Pancreas (tissue), 10 donors: ENCODE measurements around the gene TDP1. TPM values are rescaled to one million over a fixed set of nuclear protein-coding genes. Genes with fewer than 3 reads are reported as not detected.

Experiments
- ATAC-seq, 4 donors: fragments of 200-7000 bp; cut with Tn5 transposase; one replicate each; pipeline versions ENCODE4 v1.8.0 to v1.9.1; 2020; ENCODE audit warnings: mild to moderate bottlenecking in 4 of 4, moderate library complexity in 4 of 4
- DNase-seq, 6 donors: peaks; one replicate each; pipeline ENCODE4 v3.0.0-alpha.2; 2020
- FAIRE-seq: peaks from 2 replicates; lab custom pipeline; 2012; peaks lifted over from hg19 to GRCh38; lab: Jason Lieb, UNC
- H3K27ac ChIP-seq, 4 donors: fragments of 200-600 bp; sonication (generic); 1 replicate in 3 of 4; 2 replicates in 1 of 4; pipeline versions ENCODE4 v1.5.0 to v1.8.0; 2020
- H3K27me3 ChIP-seq, 4 donors: fragments of 200-600 bp; one replicate each; pipeline ENCODE4 v1.8.0; 2021
- H3K36me3 ChIP-seq, 3 donors: fragments of 200-600 bp; sonication (generic) in 1 of 3; one replicate each; pipeline versions ENCODE4 v1.5.0 to v1.8.0; 2020 to 2021
- H3K4me1 ChIP-seq, 3 donors: fragments of 200-600 bp; one replicate each; pipeline ENCODE4 v1.8.0; 2021
- H3K4me3 ChIP-seq, 4 donors: fragments of 200-600 bp; sonication (generic) in 2 of 4; one replicate each; pipeline versions ENCODE4 v1.5.0 to v1.8.0; 2020 to 2021
- H3K9me3 ChIP-seq, 4 donors: fragments of 200-600 bp; one replicate each; pipeline ENCODE4 v1.8.0; 2021
- CTCF ChIP-seq, 4 donors: fragments of 200-600 bp; sonication (generic) in 3 of 4; IDR thresholded peaks; one replicate each; pipeline versions ENCODE4 v1.5.0 to v1.8.0; 2021; ENCODE audit warnings: antibody characterized with exemption in 4 of 4
- WGBS, 2 donors: extraction: QIAGEN DNeasy Blood & Tissue Kit; methylation state at CpG; one replicate each; pipeline ENCODE4 v1.1.7; 2013; 5-methylcytosine and 5-hydroxymethylcytosine counted together
- intact Hi-C, 3 donors: fragments of 100-400 bp; cut with DNase I; formaldehyde crosslinking; loops; one replicate each; pipeline versions ENCODE4 v1.11.1 to v1.14.2; 2022
- polyA plus RNA-seq, 2 donors: library from polyadenylated mRNA; stranded (reverse); fragments of 200-250 nt; gene quantifications; one replicate each; pipeline ENCODE4 v1.2.3, GENCODE V29; 2013
- total RNA-seq, 6 donors: library from RNA; stranded (reverse); fragmentation: NEBNext Ultra II Directional in 4 of 6; extraction: Animal tissue kit (Norgen Biotek cat#: 25700) in 4 of 6; gene quantifications; one replicate each; pipeline versions ENCODE4 v1.2.1 to v1.2.4, GENCODE V29; 2021 to 2023
- donor health status: healthy with polysubstance abuse.
- donor health status: DM: no; HTN: no; CAD: no; lungs with moderate emphysema.
- donor health status: DM: no; HTN: no; CAD: no.
- donor health status: control.
- donor health status: control.
- donor health status: Bipolar disorder and iron deficiency.
- donor health status: DM: yes; HTN: yes; CAD: no.
- donor health status: DM: no; HTN: no; CAD: no.
- donor health status: DM: no; HTN: no; CAD: no.
- donor health status: DM: yes; HTN: yes; CAD: no.

Gene TDP1
- total RNA-seq (1 to 10 TPM; 4.9 to 9.5 (median 6.8) TPM), polyA plus RNA-seq (1 to 10 TPM; 2.2 to 2.6 TPM)

- FAIRE-seq (no peak), ATAC-seq (peak; percentile 86 to 94 (median 90)), DNase-seq (peak; percentile 94 to 99 (median 97))
- no peaks in the 10 kb centered on the region for H3K27me3 ChIP-seq
- H3K27ac ChIP-seq: peak within 1 kb of the TSS; percentile 86 to 92 (median 89)
- H3K4me3 ChIP-seq: peak within 1 kb of the TSS; percentile 58 to 89 (median 78)
- no peaks in the 10 kb centered on the region for H3K36me3 ChIP-seq
- TF ChIP-seq CTCF (IDR thresholded peaks at IDR 0.05): peak in 1 of 4 donors; percentile 9
- 0% methylated on average over 83 to 84 of the region's 84 CpGs for WGBS, 2 donors
- peaks cover 0 to 10% (median 0%) of the 10 kb centered on the region in 3 donors for H3K4me1 ChIP-seq
- no peaks in the 10 kb centered on the region for H3K9me3 ChIP-seq
- intact Hi-C loops: no loop called here
Measured at GRCh38 chr14:89955745-89956660, at the start of gene TDP1. TDP1 (plus strand) TSS chr14:89955927; CDS start chr14:89963115, 7,188 bp downstream.

- Histone ChIP-seq H3K27ac (no peak overlapping the region), H3K4me1 (peaks cover 3 to 14% (median 8%) of the 10 kb centered on the region in 3 donors), H3K9me3 (no peaks in the 10 kb centered on the region), H3K4me3 (no peak overlapping the region), H3K36me3 (no peaks in the 10 kb centered on the region), H3K27me3 (no peaks in the 10 kb centered on the region)
- no peak for FAIRE-seq
- intact Hi-C loops: no loop called here
- no peak for TF ChIP-seq CTCF (IDR thresholded peaks at IDR 0.05)
- DNase-seq: no peak
- no peak for ATAC-seq
Measured at GRCh38 chr14:89906000-89906399, 49.7 kb upstream of the TDP1 start.

- intact Hi-C loops: no loop called here
- Histone ChIP-seq H3K27ac (no peak overlapping the region), H3K4me1 (peaks cover 5 to 16% (median 6%) of the 10 kb centered on the region in 3 donors), H3K9me3 (no peaks in the 10 kb centered on the region), H3K36me3 (no peaks in the 10 kb centered on the region), H3K27me3 (no peaks in the 10 kb centered on the region), H3K4me3 (no peak overlapping the region)
- WGBS, 2 donors: 73 to 81% methylated on average over 4 of the region's 4 CpGs
- no peak for TF ChIP-seq CTCF (IDR thresholded peaks at IDR 0.05)
- DNase-seq: no peak
- no peak for FAIRE-seq
- ATAC-seq: no peak
Measured at GRCh38 chr14:89907655-89908054, 48.1 kb upstream of the TDP1 start.

DNA sequence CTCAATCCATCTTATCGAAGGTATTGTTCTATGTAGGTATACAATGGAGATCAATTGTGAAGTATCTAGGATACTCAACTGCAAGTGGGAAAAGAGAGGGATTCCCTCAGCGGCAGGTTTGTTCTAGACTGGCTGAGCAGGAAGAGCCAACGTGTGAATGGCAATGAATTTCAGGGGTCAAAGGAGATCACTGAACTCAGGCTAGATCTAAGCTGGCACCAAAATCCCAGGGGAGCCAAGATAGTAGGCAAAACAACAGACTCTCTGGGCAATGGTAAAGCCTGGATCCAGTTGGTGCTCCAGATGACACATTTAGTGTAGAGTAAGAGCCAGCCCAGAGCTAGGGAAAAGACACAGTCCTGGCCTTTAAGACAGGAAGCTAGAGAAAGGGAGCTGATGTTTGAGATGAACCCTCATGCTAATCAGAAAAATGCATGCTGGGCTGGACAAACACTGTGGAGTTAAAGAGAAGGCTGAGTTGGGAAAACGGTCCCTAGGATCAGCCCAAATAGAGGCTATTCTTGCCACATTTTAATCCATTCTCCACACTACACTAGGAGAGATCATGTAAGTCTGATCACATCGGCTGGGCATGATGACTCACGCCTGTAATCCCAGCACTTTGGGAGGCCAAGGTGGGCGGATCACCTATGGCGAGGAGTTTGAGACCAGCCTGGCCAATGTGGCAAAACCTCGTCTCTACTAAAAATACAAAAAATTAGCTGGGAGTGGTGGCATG lies 46.8 kb upstream of the TDP1 start:
- peaks cover 3 to 11% (median 5%) of the 10 kb centered on the region in 3 donors for H3K4me1 ChIP-seq
- H3K4me3 ChIP-seq: no peak overlapping the region
- H3K36me3 ChIP-seq: no peaks in the 10 kb centered on the region
- intact Hi-C loops: no loop called here
- DNase-seq (no peak), FAIRE-seq (no peak), ATAC-seq (no peak)
- no peaks in the 10 kb centered on the region for H3K27me3 ChIP-seq
- no peak for TF ChIP-seq CTCF (IDR thresholded peaks at IDR 0.05)
- WGBS, 2 donors: 91 to 96% methylated on average over 9 of the region's 9 CpGs
- no peak overlapping the region for H3K27ac ChIP-seq
- no peaks in the 10 kb centered on the region for H3K9me3 ChIP-seq
